Measurements from ENCODE around the gene MRPL34.
"Not testable (repeated sequence)": the region's sequence is repeated elsewhere in the genome, so short reads cannot be mapped to it uniquely, and the experiment has no call there.

The MRPL34 gene

DNA sequence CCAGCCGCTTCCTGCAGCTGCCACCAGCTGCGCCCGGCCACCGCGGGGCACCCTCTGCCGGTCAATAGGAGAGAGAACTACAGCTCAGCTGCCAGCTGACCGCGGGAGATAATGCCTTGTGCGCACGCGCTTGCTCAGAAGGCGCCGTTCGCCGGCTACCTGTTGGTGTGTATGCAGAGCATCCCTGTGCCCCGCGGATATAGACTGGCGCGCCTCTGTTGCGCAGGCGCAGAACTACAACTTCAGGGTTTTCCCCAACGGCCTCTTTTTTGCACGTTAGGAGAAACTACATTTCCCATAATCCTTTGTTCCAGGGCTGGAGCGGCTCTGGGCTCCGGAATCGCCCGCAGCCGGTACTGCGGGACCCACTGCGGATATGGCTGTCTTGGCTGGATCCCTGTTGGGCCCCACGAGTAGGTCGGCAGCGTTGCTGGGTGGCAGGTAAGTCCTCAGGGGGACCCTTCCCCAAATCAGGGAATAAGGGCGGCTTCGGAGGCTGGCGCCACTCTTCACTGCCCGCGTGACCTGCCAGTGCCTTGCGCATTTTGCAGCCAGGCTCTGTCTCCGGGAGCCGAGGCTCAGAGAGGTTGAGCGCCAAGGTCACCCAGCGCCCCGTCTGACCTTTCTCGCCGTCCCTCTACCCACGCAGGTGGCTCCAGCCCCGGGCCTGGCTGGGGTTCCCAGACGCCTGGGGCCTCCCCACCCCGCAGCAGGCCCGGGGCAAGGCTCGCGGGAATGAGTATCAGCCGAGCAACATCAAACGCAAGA lies at the start of gene MRPL34:
MRPL34 (plus strand) TSS at position 356 of the 768 bp plus-strand sequence; CDS start at position 377, 21 bp downstream.
- DNase-seq (ENCODE audit: low spot score) = peak; percentile 88

DNA sequence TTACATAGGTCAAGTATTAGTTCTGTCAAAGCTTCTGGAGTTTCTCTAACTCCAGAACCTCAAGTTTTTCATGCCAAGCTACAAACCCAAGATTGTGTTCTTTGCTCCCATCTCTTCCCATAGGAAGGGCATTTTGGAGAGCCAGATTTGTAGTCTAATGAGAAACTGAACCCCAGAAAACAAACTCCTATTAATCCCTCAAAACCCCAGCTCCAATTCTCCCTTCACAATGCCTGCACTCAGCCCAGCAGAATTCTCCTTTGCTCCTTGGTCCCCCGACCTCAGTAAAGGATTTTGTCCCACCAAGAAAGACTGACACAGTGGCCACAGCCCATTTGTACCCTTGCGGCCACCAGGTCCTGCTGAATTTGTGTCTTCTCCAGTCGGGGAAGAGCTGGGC lies 49.5 kb upstream of the MRPL34 start:
- no peak for DNase-seq (ENCODE audit: low spot score)

DNA sequence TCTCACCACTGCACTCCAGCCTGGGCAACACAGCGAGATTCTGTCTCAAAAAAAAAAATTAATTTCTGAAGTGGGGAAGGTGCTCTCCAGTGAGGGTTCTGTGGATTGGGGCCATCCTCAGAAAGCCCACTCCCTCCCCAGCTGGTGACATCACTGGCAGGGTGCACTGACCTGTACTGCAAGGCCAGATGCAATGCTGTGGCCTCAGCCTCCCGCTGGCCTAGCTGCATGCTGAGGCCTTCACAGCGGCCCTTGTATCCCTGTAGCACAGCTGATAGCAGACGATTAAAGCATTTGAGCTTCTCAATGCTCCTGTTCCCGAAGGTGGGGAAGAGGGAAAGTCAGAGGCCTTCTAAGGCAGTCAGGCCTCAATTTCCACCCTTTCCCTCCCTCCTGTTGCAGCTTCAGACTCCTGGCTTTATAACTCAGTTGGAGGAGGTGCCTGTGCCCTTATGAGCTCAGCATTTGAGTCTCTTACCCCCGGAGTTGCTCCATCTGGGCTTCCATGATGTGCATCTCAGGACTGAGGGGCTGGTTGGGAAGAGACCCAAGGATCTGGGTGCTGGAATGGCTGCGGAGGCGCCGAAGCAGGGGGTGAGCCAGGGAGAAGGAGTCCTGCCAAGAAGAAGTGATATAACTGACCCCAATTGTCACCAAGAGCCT lies 46.4 kb upstream of the MRPL34 start:
- DNase-seq (ENCODE audit: low spot score) = no peak

DNA sequence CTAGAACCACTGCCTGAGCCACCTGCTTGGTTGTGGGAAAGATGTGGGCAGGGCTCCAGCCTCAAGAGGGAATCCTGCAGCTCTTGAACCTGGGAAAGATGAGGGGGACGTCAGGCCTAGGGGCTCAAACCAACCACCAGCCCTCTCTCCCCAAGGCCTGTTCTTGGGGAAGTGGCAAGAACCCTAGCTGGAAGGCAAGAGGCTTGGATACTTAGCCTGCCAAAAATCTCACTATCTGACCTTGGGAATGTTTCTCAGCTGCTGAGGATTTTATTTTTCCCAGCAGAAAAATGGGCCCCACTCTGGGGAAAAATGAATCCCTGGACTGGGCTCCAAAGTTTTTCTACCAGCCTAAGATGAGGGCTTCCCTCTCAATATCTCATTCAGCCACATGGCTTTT lies 45.7 kb upstream of the MRPL34 start:
- DNase-seq (ENCODE audit: low spot score) = no peak

DNA sequence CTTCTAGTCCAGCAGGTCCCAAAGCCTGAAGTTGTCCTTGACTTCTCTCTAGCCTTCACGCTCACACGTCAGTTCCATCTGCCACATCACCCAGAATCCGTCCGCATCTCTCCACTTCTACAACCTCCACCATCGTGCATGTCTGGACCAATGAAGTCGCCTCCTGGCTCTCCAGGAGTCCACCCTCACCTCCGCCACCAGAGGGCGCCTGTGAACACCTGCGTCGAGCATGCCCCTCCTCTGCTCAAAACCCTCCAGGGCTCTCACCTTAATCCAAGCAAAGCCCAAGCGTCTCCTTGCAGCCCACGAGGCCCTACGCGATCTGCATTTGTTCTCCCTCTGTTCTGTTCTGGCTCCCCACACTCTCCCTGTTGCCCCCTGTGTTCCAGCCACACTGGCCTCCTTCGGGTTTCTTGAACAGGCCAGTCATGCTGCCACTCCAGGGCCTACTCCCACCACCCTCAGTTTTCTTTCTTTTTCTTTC lies 44.8 kb upstream of the MRPL34 start:
- DNase-seq (ENCODE audit: low spot score) = peak; percentile 87

DNA sequence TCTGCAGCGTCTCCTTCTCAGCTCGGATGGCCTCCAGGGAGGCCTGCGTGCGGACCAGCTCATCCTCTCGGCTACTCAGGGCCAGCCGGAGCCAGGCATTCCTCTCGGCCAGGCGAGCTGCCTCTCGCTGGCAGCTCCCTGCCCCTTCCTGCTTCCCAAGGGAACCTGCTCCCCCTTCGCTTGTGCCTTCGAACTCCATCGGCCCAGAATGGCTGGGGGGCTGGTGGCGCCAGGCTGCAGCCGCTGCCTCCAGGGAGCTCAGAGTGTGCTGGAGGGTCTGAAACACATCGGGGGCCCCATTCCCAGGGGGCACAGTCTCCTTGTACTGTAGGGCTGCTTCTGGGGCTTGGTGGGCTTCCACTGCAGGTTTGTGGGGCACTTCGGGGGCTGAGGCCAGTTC lies 43.1 kb upstream of the MRPL34 start:
- no peak for DNase-seq (ENCODE audit: low spot score)

DNA sequence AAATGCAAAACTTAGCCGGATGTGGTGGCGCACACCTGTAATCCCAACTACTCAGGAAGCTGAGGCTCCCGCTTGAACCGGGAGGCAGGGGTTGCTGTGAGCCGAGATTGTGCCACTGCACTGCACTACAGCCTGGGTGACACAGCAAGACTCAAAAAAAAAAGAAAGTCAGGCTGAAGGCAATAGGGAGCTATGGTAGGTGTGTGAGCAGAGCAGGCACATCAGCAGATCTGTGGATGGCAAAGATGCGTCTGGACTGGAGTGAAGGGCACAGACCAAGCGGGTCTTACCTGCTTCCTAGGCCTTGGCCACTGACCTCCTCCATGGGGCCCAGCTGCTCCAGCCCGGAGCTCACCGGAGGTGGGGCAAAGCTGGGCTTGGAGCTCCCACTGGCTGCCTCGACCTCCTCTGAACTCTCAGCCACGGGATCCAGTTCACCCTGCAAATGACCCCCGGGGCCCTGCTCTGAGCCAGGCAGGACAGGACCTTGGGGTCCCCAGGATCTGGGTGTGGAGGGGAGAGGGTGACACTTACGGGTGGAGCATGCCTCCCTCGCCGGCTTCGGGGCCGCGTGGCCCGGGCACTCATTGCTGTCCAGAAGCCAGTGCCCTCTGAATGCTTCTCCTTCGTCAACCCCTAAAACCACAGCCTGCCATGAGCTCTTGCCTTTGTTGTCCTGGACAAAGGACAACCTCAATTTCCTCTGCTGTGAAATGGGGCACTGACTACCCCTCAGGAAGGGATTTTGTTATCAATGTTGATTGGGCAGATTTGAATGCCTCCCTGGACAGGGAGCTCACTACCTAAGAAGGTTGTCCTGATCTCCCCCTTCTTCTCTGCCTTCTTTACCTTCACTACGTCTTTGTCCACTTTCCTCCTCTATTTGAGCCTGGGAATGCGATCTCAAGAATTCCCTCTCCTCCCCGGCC lies 41.7 kb upstream of the MRPL34 start:
- no peak for DNase-seq (ENCODE audit: low spot score)

DNA sequence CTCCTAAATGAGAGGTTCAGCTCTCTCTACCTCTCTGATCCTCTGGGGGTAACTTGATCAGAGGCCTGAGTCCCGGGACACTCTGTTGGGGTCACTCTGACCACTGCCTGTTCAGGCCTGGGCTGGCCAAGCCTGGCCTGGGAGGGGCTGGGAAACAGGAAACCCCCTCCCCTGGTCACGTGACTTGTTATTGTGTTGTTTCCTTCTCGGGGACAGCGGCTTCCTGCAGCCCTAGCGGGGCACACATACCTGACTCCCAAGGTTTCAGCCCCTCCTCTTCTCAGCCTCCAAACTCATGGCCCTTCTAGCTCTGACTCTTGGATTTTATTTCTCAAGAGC lies 41.1 kb upstream of the MRPL34 start, which contains the start of gene USHBP1:
USHBP1 (minus strand) TSS at position 105 of the 339 bp plus-strand sequence. CDS start 446 bp downstream, outside the sequence.
- no peak for DNase-seq (ENCODE audit: low spot score)

DNA sequence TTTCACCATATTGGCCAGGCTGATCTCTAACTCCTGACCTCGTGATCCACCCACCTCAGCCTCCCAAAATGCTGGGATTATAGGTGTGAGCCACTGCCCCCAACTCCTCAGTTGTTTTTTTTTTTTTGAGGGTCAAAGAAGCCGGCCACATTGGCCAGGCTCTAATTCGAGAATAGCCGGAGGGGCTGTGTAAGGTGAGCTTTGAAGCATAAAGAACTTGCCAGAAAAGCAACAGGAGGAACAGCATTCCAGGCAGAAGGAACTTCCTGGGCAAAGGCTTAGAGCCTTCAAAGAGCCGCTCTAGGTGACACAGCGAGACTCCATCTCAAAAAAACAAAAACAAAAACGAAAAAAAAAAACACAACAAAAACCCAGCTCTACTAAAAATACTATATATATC lies 39.6 kb upstream of the MRPL34 start:
- no peak for DNase-seq (ENCODE audit: low spot score)

DNA sequence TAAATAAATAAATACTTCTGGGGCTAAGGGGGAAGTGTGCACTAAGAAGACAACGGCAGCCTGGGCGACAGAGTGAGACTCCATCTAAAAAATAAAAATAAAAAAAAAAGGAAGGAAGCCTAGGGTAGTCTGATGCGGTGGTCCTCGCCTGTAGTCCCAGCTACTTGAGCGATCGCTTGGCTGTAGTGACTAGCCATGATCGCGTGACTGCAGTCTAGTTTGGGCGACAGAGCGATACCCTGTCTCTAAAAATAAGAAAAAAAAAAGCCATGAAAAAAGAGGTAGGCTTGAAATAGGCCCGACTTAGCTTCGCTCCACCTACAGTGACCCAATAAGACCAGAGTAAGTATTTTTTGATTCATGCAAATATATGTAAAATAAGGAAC lies 39.1 kb upstream of the MRPL34 start:
- DNase-seq (ENCODE audit: low spot score) = no peak

DNA sequence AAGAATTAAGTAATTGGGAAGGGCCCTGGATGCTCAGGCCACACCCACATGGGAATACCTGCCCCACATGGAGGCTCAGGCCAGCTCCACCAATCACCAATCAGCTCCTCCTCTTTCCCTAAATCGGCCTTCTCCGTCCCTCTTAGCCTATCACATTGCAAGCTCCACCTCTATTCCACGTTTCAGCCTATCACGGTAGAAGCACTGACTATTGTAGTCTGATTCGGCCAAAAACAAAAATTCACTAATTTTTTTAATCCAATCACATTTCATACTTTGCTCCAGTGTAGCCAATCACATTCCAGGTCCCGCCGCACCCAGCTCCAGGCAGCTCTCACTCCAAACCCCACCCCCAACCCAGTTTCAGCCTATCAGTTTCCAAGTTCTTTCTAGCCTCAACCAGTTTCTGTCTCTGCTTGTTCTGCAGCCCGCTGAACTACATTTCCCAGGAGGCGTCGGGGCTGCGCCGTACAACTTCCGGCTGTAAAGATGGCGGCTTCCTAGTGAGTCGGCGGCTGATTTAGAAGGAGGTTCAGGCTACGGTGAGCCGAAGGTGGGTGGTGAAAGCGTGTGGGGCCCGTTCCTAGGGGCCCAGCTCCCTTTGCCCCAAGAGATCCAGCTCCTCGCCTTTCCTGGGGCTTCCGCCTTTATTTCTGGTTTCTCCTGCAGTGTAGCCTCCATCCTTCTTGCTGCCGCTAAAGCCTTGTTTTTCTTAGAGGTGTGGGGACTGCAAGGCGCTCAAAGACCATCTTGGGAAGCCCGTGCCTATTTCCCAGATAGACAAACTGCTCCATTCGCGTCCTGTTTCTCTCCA lies 38.5 kb upstream of the MRPL34 start, which contains the start of gene BABAM1:
BABAM1 (plus strand) TSS at position 469 of the 814 bp plus-strand sequence. CDS start 1,364 bp downstream, outside the sequence.
- peak; percentile 98 for DNase-seq (ENCODE audit: low spot score)

DNA sequence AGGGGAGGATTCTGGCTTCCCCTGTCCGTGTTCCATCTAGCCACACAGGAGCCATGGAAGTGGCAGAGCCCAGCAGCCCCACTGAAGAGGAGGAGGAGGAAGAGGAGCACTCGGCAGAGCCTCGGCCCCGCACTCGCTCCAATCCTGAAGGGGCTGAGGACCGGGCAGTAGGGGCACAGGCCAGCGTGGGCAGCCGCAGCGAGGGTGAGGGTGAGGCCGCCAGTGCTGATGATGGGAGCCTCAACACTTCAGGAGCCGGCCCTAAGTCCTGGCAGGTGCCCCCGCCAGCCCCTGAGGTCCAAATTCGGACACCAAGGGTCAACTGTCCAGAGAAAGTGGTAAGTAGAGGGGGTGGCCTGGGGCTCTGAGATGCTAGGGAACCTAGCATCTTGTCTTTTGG lies 36.9 kb upstream of the MRPL34 start:
- DNase-seq (ENCODE audit: low spot score) = no peak

DNA sequence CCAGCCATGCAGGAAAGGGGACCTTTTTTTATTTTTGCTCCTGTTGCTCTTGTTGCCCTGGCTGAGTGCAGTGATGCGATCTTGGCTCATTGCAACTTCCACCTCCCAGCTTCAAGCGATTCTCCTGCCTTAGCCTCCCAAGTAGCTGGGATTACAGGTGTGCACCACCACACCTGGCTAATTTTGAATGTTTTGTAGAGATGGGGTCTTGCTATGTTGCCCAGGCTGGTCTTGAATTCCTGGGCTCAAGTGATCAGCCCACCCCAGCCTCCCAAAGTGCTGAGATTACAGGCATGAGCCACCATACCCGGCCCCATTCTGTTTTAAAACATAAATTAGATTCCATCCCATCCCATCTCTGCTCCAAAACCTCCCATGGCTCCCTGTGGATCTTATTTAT lies 30.8 kb upstream of the MRPL34 start:
- not testable (repeated sequence) for DNase-seq (ENCODE audit: low spot score)

DNA sequence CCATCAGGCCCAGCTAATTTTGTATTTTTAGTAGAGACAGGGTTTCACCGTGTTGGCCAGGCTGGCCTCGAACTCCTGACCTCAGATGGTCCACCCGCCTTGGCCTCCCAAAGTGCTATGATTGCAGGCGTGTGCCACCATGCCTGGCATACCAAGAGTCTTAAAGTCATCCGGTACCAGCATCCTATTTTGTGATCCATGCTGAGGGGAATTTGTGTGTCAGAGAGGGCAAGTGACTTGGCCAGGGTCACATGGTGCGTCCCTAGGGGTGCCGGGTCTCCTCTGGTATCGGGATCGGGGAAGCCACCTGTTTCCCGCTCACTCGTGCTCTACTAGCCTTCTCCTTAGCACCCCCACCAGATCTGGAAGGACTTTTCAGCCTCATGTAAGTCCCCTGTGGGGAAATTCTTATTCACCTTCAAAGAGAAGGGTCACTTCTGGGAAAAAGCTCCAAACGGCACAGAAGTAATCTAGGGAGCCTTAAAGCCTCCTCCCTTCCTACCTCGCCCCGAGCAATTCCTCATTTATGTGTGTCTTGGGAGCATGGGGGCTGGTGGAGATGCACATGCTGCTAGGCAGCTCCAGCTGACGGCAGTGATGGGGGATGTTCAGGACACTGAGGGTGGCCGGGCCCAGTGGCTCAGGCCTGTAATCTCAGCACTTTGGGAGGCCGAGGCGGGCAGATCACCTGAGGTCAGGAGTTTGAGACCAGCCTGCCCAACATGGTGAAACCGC lies 30.1 kb upstream of the MRPL34 start:
- DNase-seq (ENCODE audit: low spot score) = no peak

DNA sequence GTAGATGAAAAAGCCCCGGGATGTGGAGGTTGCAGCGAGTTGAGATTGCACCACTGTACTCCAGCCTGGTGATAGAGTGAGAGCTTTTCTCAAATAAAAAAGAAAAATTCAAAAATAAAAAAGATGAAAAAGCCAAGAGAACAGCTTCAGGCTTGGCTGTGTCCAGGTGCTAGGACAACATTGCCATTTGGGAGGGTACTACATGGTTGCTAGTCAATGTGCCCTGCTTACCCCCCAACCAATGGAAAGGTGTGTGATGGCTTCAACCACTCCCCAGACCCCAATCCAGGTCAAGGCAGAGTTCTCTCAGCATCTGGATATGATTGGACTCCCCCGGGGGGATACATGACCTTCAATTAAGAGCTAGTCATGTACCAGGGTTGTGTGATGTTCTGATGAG lies 26.2 kb upstream of the MRPL34 start:
- no peak for DNase-seq (ENCODE audit: low spot score)

DNA sequence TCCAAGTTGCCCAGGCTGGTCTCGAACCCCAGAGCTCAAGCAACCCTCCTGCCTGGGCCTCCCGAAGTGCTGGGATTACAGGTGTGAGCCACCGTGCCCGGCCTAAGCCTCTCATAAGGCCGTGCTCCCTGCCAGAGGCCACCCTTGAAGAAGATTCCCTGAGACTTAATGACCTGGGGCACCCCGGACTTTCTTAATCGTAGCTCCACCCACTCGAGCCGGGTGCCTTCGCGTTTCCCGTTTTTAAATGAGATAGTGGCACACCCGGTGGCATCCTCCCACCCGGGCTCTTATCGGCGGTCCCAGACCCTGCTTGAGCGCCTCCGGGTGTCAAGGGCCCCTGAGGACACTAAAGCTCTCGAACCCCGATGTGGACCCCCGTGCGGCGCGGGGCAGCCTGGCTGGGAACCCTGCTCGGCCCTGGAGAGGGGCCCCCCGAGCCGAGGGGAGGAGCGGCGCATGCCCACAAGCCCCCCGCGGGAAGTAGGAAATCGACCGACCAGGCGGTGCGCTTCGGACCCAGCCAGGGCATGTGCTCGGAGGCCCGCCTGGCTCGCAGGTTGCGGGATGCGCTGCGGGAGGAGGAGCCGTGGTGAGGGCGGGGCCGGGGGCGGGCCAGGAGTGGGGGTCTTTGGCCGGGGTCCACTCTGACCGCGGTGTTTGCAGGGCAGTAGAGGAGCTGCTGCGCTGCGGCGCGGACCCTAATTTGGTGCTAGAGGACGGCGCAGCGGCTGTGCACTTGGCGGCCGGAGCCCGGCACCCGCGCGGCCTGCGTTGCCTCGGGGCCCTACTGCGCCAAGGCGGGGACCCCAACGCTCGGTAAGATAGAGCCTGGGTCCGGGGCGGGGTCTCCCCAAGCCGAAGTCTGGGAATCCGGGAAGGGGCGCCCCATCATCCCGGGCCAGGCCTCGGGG lies 24.0 kb upstream of the MRPL34 start, which contains the start of gene ANKLE1:
ANKLE1 (plus strand) TSS at position 511 of the 914 bp plus-strand sequence; CDS start at position 531, 20 bp downstream.
- DNase-seq (ENCODE audit: low spot score) = peak; percentile 59

DNA sequence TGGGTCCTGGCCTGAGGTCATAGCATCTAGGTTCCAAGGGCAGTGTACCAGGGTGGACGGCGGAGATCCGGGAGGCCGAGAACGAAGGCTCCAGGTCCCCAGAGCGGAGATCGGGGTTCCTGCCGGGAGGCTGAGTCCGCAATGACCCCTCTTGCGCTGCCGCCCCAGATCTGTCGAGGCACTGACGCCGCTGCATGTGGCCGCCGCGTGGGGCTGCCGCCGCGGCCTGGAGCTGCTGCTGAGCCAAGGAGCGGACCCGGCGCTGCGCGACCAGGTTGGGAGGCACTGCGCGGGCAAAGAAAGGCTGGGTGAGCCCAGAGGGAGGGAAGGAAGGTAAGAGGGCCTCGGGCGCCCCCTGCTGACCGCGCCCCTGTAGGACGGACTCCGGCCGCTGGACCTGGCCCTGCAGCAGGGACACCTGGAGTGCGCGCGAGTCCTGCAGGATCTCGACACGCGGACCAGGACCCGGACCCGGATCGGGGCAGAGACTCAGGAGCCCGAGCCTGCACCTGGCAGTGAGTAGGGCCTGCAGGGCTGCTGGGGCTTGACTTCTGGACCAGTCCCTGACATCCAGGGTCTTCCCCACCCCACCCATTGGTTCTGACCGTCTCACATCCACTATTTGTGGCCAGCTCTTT lies 23.1 kb upstream of the MRPL34 start:
- DNase-seq (ENCODE audit: low spot score) = peak; percentile 92

DNA sequence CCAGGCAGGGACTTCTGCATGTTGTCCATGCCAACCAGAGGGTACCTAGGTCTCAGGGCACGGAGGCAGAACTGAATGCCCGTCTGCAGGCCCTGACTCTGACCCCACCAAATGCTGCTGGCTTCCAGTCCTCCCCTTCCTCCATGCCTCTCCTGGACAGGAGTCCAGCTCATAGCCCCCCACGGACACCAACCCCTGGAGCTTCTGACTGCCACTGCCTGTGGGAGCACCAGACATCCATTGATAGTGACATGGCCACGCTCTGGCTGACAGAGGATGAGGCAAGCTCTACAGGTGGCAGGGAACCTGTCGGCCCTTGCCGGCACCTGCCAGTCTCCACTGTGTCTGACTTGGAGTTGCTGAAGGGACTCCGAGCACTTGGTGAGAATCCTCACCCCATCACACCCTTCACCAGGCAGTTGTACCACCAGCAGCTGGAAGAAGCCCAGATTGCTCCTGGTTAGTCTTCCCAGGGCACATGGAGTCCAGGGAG lies 22.1 kb upstream of the MRPL34 start:
- no peak for DNase-seq (ENCODE audit: low spot score)
